Measurements from ENCODE around the gene PIH1D1.
A peak's percentile ranks its signal among the peaks of the same experiment; 100 is the strongest.

PIH1D1 gene

DNA sequence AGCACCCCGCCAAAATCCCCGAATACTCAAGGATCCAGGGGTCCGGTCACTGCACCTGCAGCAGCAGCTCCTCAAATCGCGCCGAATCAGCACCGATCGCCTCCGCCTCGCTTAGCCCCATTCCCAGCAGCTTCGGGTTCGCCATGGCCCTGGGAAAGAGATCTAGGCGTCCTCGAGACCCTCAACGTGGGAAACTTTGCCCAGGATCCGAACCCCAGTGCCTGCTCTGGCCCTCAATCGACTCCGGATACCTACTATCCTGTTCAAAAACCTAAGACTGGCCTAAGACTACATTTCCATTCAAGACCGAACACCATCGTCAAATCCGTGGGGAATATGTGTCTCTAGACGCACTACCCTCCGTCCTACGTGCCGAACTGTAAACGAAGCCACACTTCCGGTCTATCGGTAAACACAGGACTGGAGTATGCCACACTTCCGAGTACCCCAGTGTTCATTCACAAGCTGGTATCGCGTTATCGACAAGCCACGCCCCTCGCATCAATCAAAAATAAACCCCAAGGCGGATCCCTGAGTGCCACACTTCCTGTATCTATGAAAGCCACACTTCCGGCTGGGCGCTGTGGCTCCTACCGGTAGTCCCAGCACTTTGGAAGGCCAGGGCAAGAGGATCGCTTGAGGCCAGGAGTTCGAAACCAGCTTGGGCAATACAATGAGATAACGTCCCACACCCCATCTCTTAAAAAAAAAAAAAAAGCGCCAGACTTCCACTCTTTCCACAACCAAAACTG is at the start of gene PIH1D1:
Gene PIH1D1 (minus strand): TSS at position 385 of the 752 bp plus-strand sequence. CDS start 240 bp downstream, at position 145.
- DNase-seq (ENCODE audit: low spot score), result peak; percentile 99

DNA sequence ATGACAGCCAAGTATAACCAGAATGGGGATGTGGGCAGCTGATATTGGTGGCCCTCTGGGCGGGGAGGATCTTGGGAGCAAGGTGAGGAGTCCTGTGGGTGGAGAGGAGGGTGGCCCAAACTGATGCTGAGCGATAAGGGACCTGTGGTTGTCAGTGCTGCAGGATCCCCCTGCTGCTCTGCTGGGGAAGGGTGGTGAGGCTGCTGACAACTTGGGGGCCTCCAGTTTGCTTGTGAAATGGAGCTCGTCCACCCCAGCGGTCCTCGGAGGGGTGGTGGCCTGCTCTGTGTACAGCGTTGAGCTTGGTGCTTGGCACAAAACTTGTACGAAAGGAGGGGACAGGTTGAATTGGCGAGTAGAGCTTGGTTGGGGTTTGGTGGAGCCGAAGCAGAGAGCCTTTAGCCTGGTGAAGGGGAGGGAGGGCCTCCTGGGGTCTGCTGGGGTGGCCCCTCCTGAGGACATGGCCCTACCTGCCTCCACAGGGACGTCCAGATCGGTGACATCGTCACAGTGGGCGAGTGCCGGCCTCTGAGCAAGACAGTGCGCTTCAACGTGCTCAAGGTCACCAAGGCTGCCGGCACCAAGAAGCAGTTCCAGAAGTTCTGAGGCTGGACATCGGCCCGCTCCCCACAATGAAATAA is 47.5 kb upstream of the PIH1D1 start:
- DNase-seq (ENCODE audit: low spot score), result no peak

GRCh38 chr19:49498475-49498874 is 46.9 kb upstream of the PIH1D1 start:
- DNase-seq (ENCODE audit: low spot score), result no peak

GRCh38 chr19:49497789-49498103 is 46.1 kb upstream of the PIH1D1 start:
- no peak for DNase-seq (ENCODE audit: low spot score)

DNA sequence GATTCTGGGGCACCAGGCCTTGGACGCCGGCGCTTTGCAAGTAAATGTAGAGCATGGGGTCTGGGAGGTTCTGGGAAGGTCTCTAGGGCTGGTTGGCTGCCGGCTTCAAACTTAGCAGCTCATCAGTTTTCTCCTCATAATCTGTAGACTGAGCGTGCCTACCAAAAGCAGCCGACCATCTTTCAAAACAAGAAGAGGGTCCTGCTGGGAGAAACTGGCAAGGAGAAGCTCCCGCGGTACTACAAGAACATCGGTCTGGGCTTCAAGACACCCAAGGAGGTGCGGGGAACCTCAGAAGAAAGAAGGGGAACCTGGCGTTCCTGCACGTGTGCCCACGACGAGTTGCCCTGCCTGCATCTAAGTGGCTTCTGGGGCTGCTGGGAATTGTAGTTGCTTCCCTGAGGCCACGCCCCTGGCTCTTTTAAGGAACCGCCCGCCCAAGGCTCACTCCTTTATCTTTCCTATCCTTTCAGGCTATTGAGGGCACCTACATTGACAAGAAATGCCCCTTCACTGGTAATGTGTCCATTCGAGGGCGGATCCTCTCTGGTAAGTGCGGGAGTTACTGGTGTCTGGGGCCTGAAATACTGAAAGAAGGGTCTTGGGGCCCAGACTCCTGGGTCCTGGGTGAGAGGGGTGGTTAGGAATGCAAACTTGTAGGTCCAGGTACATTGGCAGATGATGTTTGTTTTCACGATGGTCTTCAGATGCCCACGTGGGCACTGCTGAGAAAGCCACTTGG is 45.6 kb upstream of the PIH1D1 start:
- peak; percentile 61 for DNase-seq (ENCODE audit: low spot score)

DNA sequence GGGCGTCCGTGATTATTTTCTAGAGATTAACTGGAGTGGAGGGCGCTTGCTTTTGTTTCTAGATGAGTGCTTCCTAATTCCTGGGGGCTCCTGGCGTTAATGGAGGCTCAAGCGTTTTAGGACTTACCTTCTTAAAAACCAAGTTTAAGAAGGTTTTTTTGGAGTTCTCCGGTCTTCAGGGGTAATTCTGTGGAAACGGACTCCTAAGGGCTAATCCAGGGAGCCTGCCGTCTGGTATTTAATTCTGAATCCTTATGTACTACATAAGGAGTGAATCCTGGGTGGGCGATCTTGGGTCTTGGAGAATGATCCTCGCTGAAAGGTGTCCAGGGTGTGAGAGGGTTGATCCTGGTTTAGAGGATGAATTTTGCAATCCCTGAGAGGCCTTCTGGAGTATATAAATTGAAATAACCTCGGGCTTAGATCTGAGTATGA is 45.0 kb upstream of the PIH1D1 start:
- DNase-seq (ENCODE audit: low spot score), result no peak

GRCh38 chr19:49492573-49493405 is 41.2 kb upstream of the PIH1D1 start:
- no peak for DNase-seq (ENCODE audit: low spot score)

- no peak for DNase-seq (ENCODE audit: low spot score)
These were observed 40.4 kb upstream of the PIH1D1 start for GRCh38 chr19:49491804-49492572.

DNA sequence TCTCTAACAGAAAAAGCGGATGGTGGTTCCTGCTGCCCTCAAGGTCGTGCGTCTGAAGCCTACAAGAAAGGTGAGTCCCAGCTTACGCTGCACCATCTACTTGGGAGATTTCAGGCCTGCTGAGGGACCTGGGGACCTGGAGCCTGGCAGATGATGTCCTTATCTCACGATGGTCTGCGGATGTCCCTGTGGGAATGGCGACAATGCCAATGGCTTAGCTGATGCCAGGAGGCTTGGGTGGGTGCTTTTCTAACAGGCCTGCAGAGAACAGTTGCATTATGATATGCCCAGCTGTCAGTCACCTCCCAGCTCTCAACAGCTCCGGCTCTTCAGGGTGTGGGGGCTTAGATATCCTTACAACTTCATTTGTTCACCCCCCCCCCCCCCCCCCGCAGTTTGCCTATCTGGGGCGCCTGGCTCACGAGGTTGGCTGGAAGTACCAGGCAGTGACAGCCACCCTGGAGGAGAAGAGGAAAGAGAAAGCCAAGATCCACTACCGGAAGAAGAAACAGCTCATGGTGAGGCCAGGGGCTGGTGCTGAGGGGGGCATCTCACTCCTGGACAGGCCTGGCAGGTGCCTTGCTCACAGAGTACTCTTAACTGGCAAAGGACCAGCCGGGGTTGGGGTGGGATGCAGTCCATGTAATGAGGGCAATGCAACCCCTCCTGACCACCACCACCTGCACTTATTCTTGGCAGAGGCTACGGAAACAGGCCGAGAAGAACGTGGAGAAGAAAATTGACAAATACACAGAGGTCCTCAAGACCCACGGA is 39.6 kb upstream of the PIH1D1 start:
- DNase-seq (ENCODE audit: low spot score), result no peak

DNA sequence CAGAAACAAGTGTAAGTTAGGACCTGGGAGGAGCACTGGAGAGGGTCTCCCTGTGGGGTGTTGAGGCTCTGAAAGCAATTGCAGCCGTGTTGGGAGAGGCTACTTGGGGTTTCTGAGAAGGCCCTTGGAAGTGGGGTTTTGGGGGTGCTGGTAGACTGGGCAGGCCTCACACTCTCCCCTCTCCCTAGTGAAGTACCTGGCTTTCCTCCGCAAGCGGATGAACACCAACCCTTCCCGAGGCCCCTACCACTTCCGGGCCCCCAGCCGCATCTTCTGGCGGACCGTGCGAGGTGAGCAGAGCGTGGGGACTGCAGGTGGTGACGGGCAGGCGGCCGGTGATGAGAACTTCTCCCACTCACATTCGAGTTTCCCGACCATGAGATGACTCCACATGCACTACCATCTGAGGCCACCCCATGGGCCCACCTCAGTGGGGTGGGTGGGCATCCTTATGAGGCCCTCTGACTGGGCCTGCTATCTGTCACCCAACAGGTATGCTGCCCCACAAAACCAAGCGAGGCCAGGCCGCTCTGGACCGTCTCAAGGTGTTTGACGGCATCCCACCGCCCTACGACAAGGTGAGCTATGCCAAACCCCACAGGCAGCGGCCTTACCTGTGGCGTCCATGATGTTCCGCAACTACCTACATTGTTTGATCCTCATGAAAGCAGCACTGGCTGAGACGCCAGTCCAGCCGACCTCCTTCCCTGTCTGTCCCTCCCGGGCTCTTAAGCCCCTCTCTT is 38.8 kb upstream of the PIH1D1 start:
- DNase-seq (ENCODE audit: low spot score), result no peak

DNA sequence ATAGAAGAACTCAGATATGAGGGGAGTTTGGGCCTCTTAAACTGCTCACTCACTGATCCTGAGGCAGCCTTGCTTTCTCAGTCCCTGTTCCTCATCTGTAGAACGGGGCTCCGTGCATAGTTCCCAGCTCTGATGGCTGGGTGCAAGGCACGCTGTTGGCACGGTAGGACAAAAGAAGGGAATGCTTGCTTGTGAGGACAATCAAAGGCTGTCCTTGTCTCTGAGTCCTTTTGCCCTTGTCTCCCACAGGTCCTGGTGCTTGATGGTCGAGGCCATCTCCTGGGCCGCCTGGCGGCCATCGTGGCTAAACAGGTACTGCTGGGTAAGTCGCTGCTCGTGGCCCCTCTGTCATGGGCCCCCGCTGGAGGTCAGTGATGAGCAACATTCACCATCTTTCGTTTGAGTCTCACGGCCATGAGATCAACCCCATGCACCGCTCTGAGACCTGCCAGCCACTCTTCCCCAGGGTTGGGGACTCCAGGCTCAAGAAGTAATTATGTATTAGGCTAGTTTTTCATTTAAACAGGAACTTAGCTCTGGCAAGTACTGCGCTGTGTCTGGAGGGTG is 38.1 kb upstream of the PIH1D1 start:
- no peak for DNase-seq (ENCODE audit: low spot score)

DNA sequence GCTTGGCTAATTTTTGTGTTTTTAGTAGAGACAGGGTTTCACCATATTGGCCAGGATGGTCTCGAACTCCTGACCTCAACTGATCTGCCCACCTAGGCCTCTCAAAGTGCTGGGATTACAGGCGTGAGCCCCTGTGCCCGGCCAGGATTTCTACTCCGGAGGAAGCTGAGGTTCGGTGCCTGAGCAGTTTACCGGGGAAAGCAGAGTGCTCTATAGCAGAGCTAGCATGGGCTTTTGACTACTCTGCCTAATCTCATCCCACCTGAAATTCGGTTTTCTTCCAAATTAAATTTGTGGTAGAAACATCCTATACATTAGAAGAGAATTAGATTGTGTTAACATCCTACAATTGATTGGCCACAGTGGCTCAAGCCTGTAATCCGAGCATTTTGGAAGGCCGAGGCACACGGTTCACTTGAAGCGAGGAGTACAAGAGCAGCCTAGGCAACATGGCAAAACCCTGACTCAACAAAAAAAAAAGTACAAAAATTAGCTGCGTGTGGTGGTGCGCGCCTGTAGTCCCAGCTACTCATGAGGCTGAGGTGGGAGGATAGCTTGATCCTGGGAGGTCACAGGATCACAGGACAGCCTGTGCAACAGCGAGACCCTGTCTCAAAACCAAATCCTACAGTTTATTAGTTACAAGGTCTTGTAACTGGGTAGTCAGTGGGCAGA is 37.4 kb upstream of the PIH1D1 start:
- DNase-seq (ENCODE audit: low spot score), result no peak

- no peak for DNase-seq (ENCODE audit: low spot score)
These were observed 36.6 kb upstream of the PIH1D1 start for GRCh38 chr19:49488046-49488862.

GRCh38 chr19:49487277-49488045 is 35.8 kb upstream of the PIH1D1 start, which contains the start of gene RPL13A:
Gene RPL13A (plus strand): TSS chr19:49487608. CDS start chr19:49487630, 22 bp downstream.
- DNase-seq (ENCODE audit: low spot score), result peak; percentile 99

DNA sequence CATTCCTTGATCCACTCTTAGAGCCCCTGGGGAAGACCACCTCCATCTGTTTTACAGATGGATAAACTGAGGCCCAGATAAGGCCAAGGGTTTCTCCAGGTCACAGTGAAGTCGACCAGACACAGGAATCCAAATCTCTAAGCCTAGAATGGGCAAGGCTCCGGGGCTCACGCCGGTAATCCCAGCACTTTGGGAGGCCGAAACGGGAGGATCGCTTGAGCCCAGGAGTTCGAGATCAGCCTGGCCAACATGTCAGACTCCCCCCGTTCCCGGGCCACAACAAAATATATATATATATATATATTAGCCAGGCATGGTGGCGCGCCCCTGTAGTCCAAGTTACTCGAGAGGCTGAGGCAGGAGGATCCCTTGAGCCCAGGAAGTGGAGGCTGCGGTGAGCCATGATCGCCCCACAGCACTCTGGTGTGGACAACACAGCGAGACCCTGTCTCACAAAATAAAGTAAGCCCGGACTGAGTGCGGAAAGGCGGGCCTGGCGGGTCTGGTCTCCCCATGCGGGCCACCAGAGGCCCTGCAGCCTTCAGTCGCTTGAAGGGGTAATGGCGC is 35.2 kb upstream of the PIH1D1 start:
- DNase-seq (ENCODE audit: low spot score), result no peak

- no peak for DNase-seq (ENCODE audit: low spot score)
These were observed 34.6 kb upstream of the PIH1D1 start for GRCh38 chr19:49486232-49486631.

Measured in Ammon's horn (tissue), 1 donor.